ENCODE measurements around the gene RFNG.

Gene RFNG

GRCh38 chr17:82051776-82052637, at the start of gene RFNG, which contains the start of gene GPS1:
TSS of gene RFNG (minus strand) at chr17:82051811. CDS start at chr17:82051766, 45 bp downstream.
TSS of gene GPS1 (plus strand) at chr17:82051898. CDS start at chr17:82051932, 34 bp downstream.
- FAIRE-seq = no peak

GRCh38 chr17:82101301-82101715, 49.7 kb upstream of the RFNG start:
- no peak for FAIRE-seq

GRCh38 chr17:82100502-82101298, 49.1 kb upstream of the RFNG start:
- FAIRE-seq = no peak

GRCh38 chr17:82098939-82099763, 47.5 kb upstream of the RFNG start:
- FAIRE-seq = no peak

GRCh38 chr17:82098169-82098938, 46.7 kb upstream of the RFNG start, which contains the start of gene FASN:
TSS of gene FASN (minus strand) at chr17:82098236. CDS start at chr17:82096445, 1,791 bp downstream.
- no peak for FAIRE-seq

- no peak for FAIRE-seq
Observed at GRCh38 chr17:82097919-82098168, 46.2 kb upstream of the RFNG start.

- FAIRE-seq = no peak
Observed at GRCh38 chr17:82097184-82097918, 45.7 kb upstream of the RFNG start.

GRCh38 chr17:82096709-82097183, 45.1 kb upstream of the RFNG start:
- FAIRE-seq = no peak

- FAIRE-seq = no peak
Observed at GRCh38 chr17:82095777-82096708, 44.4 kb upstream of the RFNG start.

- FAIRE-seq = no peak
Observed at GRCh38 chr17:82094931-82095776, 43.5 kb upstream of the RFNG start.

- FAIRE-seq = no peak
Observed at GRCh38 chr17:82092995-82093751, 41.6 kb upstream of the RFNG start.

- no peak for FAIRE-seq
Observed at GRCh38 chr17:82092628-82092994, 41.0 kb upstream of the RFNG start.

GRCh38 chr17:82092094-82092586, 40.5 kb upstream of the RFNG start:
- FAIRE-seq = no peak

- no peak for FAIRE-seq
Observed at GRCh38 chr17:82091264-82092066, 39.9 kb upstream of the RFNG start.

- FAIRE-seq = no peak
Observed at GRCh38 chr17:82090549-82091263, 39.1 kb upstream of the RFNG start.

GRCh38 chr17:82089723-82090548, 38.3 kb upstream of the RFNG start:
- no peak for FAIRE-seq

All from colon (tissue), 2 donors.